Upper lobe of left lung (tissue), 6 donors: Measurements from ENCODE around the gene PDE6A. TPM values are rescaled to one million over a fixed set of nuclear protein-coding genes. Genes with fewer than 3 reads are reported as not detected.

Experiments used
- ATAC-seq, 2 donors: fragments of 200-7000 bp; cut with Tn5 transposase; one replicate each; pipeline ENCODE4 v1.9.1; 2022; ENCODE audit warnings: mild to moderate bottlenecking in 2 of 2, moderate library complexity in 2 of 2; ENCODE audit not compliant: low FRiP score in 2 of 2
- DNase-seq, 2 donors: peaks; one replicate each; pipeline ENCODE4 v3.0.0-alpha.2; 2019 to 2020
- H3K27ac ChIP-seq, 4 donors: fragments of 200-600 bp; sonication (generic); one replicate each; pipeline ENCODE4 v1.5.1; 2016 to 2019
- H3K27me3 ChIP-seq, 4 donors: fragments of 200-600 bp; sonication (generic); one replicate each; pipeline ENCODE4 v1.5.1; 2017 to 2019
- H3K36me3 ChIP-seq, 4 donors: fragments of 200-600 bp; sonication (generic); one replicate each; pipeline ENCODE4 v1.5.1; 2016 to 2019
- H3K4me1 ChIP-seq, 4 donors: fragments of 200-600 bp; sonication (generic); one replicate each; pipeline ENCODE4 v1.5.1; 2018 to 2019
- H3K4me3 ChIP-seq, 4 donors: fragments of 200-600 bp; sonication (generic); one replicate each; pipeline ENCODE4 v1.5.1; 2017 to 2019; ENCODE audit warnings: mild to moderate bottlenecking in 2 of 4, moderate library complexity in 1 of 4
- H3K9me3 ChIP-seq, 4 donors: fragments of 200-600 bp; sonication (generic); one replicate each; pipeline ENCODE4 v1.5.1; 2018 to 2019
- CTCF ChIP-seq, 6 experiments: fragments of 450-650 bp in 4 of 6; fragments of 200-600 bp in 2 of 6; sonication (generic) in 2 of 6; IDR thresholded peaks; one replicate each; pipeline ENCODE4 v1.5.1; 2016 to 2019; ENCODE audit warnings: antibody characterized with exemption in 6 of 6
- EP300 ChIP-seq, 4 donors: sonication (generic); formaldehyde crosslinking; IDR thresholded peaks; one replicate each; pipeline ENCODE4 v1.5.1; 2017; ENCODE audit warnings: antibody characterized with exemption in 4 of 4, control low read depth in 2 of 4
- POLR2A ChIP-seq, 4 donors: fragments of 450-650 bp; IDR thresholded peaks; one replicate each; pipeline ENCODE4 v1.5.1; 2016 to 2017; ENCODE audit warnings: antibody characterized with exemption in 4 of 4, mild to moderate bottlenecking in 2 of 4
- POLR2AphosphoS5 ChIP-seq, 2 donors: sonication (generic); formaldehyde crosslinking; IDR thresholded peaks; one replicate each; pipeline ENCODE4 v1.5.1; 2017; ENCODE audit warnings: antibody characterized with exemption in 2 of 2
- WGBS, 2 donors: methylation state at CpG; one replicate each; pipeline ENCODE4 v1.1.5; 2017 to 2018; 5-methylcytosine and 5-hydroxymethylcytosine counted together
- total RNA-seq, 6 donors: library from RNA; depleted of rRNA in 4 of 6; stranded (reverse); fragments of >200 nt in 4 of 6; gene quantifications; one replicate each; pipeline versions ENCODE4 v1.1.0 to v1.2.1, GENCODE V29; 2016 to 2021
- donor health status: DM: no; HTN: no; CAD: no; lungs with moderate emphysema.
- donor health status: DM: no; HTN: yes; CAD: no; lungs with severe emphysema.

The PDE6A gene
- total RNA-seq, 6 donors from 2014 or later: not detected

- ATAC-seq (peak; percentile 59 to 60), DNase-seq (peak in 1 of 2 donors; percentile 38)
- H3K27me3 ChIP-seq: no peaks in the 10 kb centered on the region
- TF ChIP-seq POLR2A (IDR thresholded peaks at IDR 0.05) (no peak), CTCF (IDR thresholded peaks at IDR 0.05) (peak; percentile 56 to 78 (median 62)), EP300 (IDR thresholded peaks at IDR 0.05) (no peak), POLR2AphosphoS5 (IDR thresholded peaks at IDR 0.05) (no peak)
- H3K27ac ChIP-seq: no peak overlapping the region
- no peaks in the 10 kb centered on the region for H3K9me3 ChIP-seq
- H3K36me3 ChIP-seq: peaks cover 0 to 7% (median 2%) of the 10 kb centered on the region in 4 donors
- no peak overlapping the region for H3K4me3 ChIP-seq
- peaks cover 0 to 5% (median 2%) of the 10 kb centered on the region in 4 donors for H3K4me1 ChIP-seq
- WGBS, 2 donors: 42 to 46% methylated on average over 5 of the region's 5 CpGs
Measured at GRCh38 chr5:149834246-149834855, 110.2 kb downstream of the PDE6A start.

- Histone ChIP-seq H3K9me3 (no peaks in the 10 kb centered on the region), H3K4me3 (no peak overlapping the region), H3K36me3 (peaks cover 0 to 7% (median 2%) of the 10 kb centered on the region in 4 donors), H3K27me3 (no peaks in the 10 kb centered on the region), H3K4me1 (peaks cover 0 to 4% (median 0%) of the 10 kb centered on the region in 4 donors), H3K27ac (no peak overlapping the region)
- no peak for TF ChIP-seq EP300 (IDR thresholded peaks at IDR 0.05)
- no peak for TF ChIP-seq POLR2A (IDR thresholded peaks at IDR 0.05)
- TF ChIP-seq CTCF (IDR thresholded peaks at IDR 0.05): no peak
- TF ChIP-seq POLR2AphosphoS5 (IDR thresholded peaks at IDR 0.05): no peak
- WGBS, 2 donors: 88 to 94% methylated on average over 22 to 29 of the region's 30 CpGs
- ATAC-seq (no peak), DNase-seq (peak in 1 of 2 donors; percentile 73)
Measured at GRCh38 chr5:149833116-149833827, 111.3 kb downstream of the PDE6A start.

- no peak for DNase-seq
- H3K9me3 ChIP-seq: no peaks in the 10 kb centered on the region
- peaks cover 0 to 7% (median 2%) of the 10 kb centered on the region in 4 donors for H3K36me3 ChIP-seq
- ATAC-seq: no peak
- peaks cover 0 to 4% (median 0%) of the 10 kb centered on the region in 4 donors for H3K4me1 ChIP-seq
- no peak overlapping the region for H3K27ac ChIP-seq
- WGBS, 2 donors: 88 to 95% methylated on average over 7 to 8 of the region's 12 CpGs
- H3K27me3 ChIP-seq: no peaks in the 10 kb centered on the region
- H3K4me3 ChIP-seq: no peak overlapping the region
- TF ChIP-seq POLR2AphosphoS5 (IDR thresholded peaks at IDR 0.05) (no peak), POLR2A (IDR thresholded peaks at IDR 0.05) (no peak), EP300 (IDR thresholded peaks at IDR 0.05) (no peak), CTCF (IDR thresholded peaks at IDR 0.05) (no peak)
Measured at GRCh38 chr5:149832636-149833035, 112.0 kb downstream of the PDE6A start.

- Histone ChIP-seq H3K36me3 (peaks cover 0 to 7% (median under 1%) of the 10 kb centered on the region in 4 donors), H3K4me3 (no peak overlapping the region), H3K27ac (no peak overlapping the region), H3K9me3 (no peaks in the 10 kb centered on the region), H3K4me1 (peaks cover 0 to 4% (median 0%) of the 10 kb centered on the region in 4 donors), H3K27me3 (no peaks in the 10 kb centered on the region)
- TF ChIP-seq POLR2A (IDR thresholded peaks at IDR 0.05): no peak
- no peak for TF ChIP-seq POLR2AphosphoS5 (IDR thresholded peaks at IDR 0.05)
- TF ChIP-seq CTCF (IDR thresholded peaks at IDR 0.05): no peak
- TF ChIP-seq EP300 (IDR thresholded peaks at IDR 0.05): no peak
- 69 to 72% methylated on average over 5 of the region's 5 CpGs for WGBS, 2 donors
- no peak for DNase-seq
- ATAC-seq: no peak
Measured at GRCh38 chr5:149831492-149831891, 113.1 kb downstream of the PDE6A start.
